ENCODE results near the gene HOXB4.

Gene HOXB4

GRCh38 chr17:48601539-48602425, 23.6 kb upstream of the HOXB4 start:
- DNase-seq (ENCODE audit: low spot score) = no peak

DNA sequence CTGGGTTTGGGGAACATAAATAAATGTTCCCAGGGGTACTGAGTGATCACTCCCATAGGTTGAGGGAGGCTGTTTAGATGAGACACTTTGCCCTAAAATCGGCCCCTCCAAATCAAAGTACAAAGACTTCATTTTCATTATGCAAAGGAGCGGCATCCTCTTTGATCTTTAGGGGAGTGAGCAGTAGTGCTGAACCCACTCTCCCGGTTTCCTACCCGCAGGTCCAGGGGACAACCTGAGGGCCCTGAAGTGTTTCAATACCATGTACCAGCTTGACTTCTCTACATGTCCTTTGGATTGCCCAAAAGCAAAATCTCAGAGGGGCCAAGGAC, 23.0 kb upstream of the HOXB4 start:
- no peak for DNase-seq (ENCODE audit: low spot score)

DNA sequence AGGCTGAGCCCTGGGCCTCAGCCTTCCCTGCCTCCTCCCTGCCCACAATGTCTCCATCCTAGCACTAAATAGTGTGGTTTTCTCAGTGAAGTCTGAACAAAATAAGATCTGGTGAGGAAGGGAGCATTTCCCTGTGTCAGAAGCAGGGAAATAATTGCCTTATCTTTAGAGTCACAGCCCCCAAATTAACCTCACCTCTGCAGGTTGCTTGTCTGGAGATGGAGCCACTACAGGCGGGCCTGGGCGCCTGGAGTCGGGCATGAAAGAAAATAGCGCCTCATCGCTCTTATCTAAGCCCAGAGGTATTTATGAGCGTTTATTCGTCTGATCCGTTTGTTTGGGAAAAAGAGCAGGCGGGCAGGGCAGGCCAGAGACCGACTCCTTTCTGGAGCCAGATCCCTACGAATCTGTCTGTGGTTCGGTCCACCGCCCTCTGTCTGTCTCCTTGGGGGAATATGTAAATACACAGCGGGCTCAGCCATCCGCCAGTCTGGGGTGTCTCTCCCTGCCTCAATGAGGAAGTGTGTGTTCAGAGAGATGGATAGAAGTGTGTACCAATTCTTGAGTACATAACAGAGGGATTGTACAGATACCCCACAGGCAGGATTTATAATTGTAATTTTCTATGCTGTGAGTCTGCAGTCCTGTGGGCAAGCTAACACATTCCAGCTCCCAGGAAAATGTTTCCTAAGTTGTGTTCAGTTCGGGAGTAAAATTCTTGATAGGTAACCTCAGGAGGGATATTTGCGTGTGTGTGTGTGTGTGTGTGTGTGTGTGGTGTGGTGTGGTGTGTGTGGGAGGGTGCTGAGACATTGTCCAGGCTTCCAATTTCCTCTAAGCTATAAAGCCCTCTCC, 22.3 kb upstream of the HOXB4 start:
- no peak for DNase-seq (ENCODE audit: low spot score)

GRCh38 chr17:48599354-48599753, 21.2 kb upstream of the HOXB4 start:
- no peak for DNase-seq (ENCODE audit: low spot score)

DNA sequence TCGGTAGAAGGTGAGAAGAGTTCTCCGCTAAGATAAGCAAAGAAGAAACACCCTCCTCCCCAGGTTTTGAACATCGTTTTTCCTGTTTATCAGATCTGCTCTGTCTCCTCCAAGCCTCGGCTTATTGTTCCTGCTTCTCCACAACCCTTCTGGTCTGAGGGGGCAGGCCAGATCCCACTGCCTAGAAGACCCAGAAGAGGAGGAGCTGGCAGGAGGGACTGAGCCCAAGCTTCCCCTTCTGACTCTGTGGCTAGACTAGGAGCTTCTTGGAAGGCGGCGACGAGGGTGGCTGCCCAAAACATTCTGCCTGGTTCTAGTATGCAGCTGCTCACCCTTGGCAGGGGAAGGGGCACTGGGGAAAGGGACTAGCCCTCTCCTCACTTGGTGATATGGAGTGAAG, 20.6 kb upstream of the HOXB4 start:
- no peak for DNase-seq (ENCODE audit: low spot score)

- peak; percentile 86 for DNase-seq (ENCODE audit: low spot score)
Observed at GRCh38 chr17:48597778-48598631, 19.9 kb upstream of the HOXB4 start.

- no peak for DNase-seq (ENCODE audit: low spot score)
Observed at GRCh38 chr17:48597528-48597777, 19.3 kb upstream of the HOXB4 start.

- DNase-seq (ENCODE audit: low spot score) = peak; percentile 81
Observed at GRCh38 chr17:48596735-48597527, 18.8 kb upstream of the HOXB4 start.

GRCh38 chr17:48596000-48596734, 18.0 kb upstream of the HOXB4 start:
- no peak for DNase-seq (ENCODE audit: low spot score)

GRCh38 chr17:48595278-48595999, 17.3 kb upstream of the HOXB4 start:
- no peak for DNase-seq (ENCODE audit: low spot score)

GRCh38 chr17:48594538-48595277, 16.6 kb upstream of the HOXB4 start:
- no peak for DNase-seq (ENCODE audit: low spot score)

DNA sequence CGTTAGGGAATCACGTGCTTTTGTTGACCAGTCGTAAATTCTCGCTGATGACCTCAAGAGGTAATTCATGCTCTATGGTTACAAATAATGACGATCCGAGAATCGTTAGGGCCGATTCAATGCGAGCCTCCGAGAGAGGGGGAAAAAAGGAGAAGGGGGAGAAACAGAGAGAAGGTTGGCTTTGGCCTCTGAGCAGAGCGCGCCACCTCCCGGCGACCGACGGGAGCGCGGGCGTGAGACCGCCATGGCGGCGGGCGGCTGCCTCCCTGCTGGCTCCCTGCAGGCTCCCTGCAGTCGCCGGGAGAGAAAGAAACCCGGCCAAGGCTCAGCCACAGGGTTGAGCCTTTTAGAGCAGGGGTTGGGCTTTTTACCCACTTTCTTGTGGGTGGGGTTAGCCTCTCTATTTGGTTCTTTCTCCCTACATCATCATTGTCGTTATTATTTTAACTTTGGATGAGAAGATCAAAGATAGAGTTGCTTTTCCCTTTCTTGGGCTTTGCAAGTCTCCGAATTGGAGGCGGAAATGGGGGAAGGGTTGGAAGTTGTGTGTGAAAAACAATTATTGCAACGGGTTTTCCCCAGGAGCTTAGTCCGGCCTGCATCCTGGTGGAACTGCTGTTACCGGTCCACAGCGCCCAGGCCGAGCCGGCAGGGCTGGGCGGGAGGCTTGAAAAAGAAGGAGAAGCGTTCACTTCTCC, 15.8 kb upstream of the HOXB4 start:
- DNase-seq (ENCODE audit: low spot score) = peak; percentile 91

- no peak for DNase-seq (ENCODE audit: low spot score)
Observed at GRCh38 chr17:48593126-48593829, 15.1 kb upstream of the HOXB4 start, which contains the start of gene HOXB5. TSS of gene HOXB5 (minus strand) at chr17:48593779. CDS start at chr17:48593682, 97 bp downstream.

GRCh38 chr17:48592577-48592976, 14.4 kb upstream of the HOXB4 start:
- no peak for DNase-seq (ENCODE audit: low spot score)

DNA sequence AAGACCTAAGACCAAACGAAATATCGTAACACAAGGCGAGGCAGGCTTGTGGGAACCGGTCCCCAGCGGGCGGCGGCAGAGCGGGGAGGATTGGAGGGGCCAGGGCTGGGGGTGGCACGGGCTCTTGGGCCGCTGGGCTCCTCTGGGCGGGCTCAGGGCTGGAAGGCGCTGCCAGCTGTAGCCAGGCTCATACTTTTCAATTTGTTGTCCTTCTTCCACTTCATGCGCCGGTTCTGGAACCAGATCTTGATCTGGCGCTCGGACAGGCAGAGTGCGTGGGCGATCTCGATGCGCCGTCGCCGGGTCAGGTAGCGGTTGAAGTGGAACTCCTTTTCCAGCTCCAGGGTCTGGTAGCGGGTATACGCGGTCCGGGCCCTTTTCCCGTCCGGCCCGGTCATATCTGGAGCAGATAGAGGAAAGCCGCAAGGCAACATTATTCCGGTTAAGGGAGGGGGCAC, 13.9 kb upstream of the HOXB4 start:
- DNase-seq (ENCODE audit: low spot score) = no peak

- no peak for DNase-seq (ENCODE audit: low spot score)
Observed at GRCh38 chr17:48591255-48592056, 13.3 kb upstream of the HOXB4 start.

GRCh38 chr17:48590607-48591161, 12.5 kb upstream of the HOXB4 start:
- DNase-seq (ENCODE audit: low spot score) = no peak

Measured in AG08396 (cell line).